CD4-positive, alpha-beta T cell treated with Interleukin-6 at 100 ng/mL for 8 hours (primary cell): ENCODE measurements around the gene MYO15A.

Source experiments
- DNase-seq: peaks from one replicate; pipeline ENCODE4 v3.0.0-alpha.2; 2020; ENCODE audit warnings: mixed read lengths, low spot score

Gene MYO15A

DNA sequence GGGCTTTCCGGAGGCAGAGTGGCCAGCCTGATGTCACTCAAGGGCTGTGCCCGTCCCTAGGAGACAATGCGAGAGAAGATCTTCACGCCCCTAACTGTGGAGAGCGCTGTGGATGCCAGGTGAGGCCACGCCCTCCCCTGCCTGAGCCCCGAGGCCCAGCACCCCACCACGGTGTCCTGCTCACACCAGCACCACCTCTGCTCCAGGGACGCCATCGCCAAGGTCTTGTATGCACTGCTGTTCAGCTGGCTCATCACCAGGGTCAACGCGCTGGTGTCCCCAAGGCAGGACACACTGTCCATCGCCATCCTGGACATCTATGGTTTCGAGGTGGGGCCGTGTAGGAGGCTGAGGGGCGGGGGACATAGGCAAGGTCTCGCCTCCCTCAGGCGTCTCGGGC lies 27.8 kb downstream of the MYO15A start:
- no peak for DNase-seq

DNA sequence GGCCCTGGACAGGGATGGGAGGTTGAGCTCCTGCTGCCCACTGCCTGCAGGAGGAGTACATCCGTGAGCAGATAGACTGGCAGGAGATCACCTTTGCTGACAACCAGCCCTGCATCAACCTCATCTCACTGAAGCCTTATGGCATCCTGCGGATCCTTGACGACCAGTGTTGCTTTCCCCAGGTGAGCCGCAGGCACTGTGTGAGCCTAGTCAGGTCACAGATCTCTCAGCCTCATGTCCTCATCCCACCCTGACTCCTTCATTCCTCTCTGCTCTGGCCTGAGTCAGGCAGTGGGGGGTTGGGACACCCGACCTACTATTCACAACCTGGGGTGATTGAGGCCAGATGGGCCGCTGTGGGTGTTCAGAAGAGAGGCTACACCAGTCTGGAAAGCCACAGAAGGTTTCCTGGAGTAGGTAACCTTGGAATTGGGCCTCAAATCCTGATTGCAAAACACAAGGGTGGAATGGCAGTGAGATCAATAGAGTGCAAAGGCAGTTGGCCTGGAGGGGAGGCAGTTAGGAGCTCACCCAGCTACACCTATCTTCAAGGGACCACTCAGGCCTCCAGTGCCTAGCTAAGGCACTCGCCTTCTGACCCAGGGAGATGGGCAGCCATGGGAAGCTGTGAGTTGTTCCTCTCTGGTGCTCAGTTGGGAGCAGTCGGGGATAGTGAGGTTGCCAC lies 29.7 kb downstream of the MYO15A start:
- DNase-seq, result no peak

DNA sequence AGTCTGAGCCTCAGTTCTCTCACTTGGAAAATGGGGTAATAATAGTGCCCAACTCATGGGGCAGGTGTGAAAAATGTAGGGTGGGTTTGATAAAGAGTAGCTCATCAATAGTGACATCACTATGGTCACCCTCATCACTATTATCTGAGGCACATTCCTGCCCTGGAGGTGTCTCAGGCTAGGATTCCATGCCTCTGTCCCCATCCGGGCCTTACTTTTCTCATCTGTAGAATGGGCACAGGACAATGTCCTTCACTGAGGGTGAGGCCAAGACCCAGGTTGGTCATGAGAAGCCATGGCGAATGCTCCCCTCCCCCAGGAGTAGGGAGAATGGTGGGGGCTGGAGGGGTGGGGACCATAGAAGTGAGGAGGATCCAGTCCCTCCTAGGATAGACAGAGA lies 30.5 kb downstream of the MYO15A start:
- DNase-seq, result no peak

DNA sequence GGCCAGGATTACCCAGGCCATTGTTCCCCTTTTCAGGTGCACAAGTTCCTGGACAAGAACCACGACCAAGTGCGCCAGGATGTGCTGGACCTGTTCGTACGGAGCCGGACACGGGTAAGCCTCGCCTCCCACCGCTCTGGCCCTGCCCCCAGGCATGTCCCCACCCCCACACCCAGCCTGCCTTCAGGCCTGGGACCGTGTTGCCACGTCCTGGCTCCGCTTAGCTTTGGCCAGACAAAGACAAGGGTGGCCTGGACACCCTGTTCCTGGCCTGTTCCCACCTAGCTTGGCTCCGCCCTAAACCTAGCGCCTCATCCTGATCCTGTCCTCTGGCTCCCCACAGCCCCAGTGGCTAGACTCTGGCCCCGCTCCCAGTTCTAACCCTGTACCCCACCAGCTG lies 30.9 kb downstream of the MYO15A start:
- DNase-seq, result no peak

DNA sequence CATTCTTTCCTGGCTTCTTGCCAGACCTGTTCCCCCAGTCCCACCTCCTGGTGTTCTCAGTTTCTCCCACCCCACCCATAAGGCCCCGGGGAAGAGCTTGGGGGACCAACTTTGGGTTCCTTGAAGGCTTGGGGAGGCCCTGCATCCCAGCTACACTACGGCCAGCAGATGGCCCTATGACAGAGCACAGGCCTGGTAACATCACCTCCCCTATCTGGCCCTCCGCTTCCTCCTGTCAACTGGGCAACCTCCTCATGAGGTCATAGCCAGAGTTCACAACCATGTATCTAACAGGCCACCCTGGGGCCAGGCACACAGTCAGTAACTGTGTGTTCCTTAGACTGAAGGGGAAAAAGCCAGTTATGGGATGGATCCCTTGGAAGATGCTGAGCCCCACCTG lies 31.4 kb downstream of the MYO15A start:
- DNase-seq, result no peak

DNA sequence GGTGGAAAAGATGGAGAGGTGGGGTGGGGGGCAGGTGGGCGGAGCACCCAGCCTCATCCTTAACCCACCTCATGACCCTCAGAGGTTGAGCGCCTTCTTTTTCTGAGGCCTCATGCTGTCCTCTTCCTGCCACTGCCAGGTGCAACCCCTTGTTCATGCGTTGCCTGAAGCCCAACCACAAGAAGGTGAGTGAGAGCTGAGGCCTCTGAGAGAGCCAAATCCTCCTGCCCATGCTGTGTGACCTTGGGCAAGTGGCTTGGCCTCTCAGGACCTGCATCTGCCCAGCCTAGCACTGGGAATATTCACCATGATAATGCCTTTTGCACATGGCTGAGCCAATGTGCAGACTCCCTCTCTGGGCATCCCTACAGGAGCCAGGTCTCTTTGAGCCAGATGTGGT lies 32.1 kb downstream of the MYO15A start:
- DNase-seq, result no peak

DNA sequence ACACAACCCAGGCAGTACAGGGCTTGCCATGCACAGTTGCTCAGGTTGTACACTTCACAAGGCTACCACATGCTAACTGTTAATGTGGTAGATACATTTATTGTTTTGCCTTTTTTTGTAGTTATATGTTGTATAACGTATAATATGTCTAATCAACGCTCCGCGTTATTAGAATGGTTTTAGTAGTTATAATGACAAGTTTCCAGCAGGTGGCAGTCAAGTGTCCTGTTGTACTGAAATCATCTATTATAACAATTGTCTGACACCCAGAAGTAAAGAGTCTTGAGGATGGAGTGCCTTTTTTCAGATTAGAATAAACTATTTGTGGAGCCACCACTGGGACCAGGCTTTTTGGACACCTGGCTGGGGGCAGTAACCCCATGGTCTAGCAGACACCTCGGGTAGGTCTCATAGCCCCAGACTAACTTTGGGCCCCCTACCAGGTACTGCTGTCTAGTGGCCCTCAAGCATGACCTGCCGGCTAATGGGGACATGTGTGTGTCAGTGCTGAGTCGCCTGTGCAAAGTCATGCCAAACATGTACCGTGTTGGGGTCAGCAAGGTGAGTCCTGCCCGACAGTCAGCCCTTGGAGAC lies 32.8 kb downstream of the MYO15A start:
- DNase-seq, result peak; percentile 49

DNA sequence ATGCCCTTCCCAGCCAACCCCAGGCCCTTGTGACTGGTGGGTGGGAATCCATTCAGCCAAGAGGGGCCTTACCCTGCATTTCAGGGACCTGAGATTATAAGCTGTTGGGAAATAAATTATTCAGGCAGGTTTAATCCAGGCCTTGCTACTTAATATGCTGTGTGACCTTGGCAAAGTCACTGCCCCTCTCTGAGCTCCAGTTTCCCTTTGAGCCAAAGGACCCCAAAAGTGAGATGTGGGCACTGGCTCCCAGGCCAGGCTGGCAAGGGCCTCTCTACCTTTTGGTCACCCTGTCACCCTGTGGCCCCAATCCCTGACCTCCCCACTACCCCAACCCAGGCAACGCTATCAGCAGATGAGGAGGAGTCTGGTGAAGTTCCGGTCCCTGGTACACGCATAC lies 33.9 kb downstream of the MYO15A start:
- no peak for DNase-seq

DNA sequence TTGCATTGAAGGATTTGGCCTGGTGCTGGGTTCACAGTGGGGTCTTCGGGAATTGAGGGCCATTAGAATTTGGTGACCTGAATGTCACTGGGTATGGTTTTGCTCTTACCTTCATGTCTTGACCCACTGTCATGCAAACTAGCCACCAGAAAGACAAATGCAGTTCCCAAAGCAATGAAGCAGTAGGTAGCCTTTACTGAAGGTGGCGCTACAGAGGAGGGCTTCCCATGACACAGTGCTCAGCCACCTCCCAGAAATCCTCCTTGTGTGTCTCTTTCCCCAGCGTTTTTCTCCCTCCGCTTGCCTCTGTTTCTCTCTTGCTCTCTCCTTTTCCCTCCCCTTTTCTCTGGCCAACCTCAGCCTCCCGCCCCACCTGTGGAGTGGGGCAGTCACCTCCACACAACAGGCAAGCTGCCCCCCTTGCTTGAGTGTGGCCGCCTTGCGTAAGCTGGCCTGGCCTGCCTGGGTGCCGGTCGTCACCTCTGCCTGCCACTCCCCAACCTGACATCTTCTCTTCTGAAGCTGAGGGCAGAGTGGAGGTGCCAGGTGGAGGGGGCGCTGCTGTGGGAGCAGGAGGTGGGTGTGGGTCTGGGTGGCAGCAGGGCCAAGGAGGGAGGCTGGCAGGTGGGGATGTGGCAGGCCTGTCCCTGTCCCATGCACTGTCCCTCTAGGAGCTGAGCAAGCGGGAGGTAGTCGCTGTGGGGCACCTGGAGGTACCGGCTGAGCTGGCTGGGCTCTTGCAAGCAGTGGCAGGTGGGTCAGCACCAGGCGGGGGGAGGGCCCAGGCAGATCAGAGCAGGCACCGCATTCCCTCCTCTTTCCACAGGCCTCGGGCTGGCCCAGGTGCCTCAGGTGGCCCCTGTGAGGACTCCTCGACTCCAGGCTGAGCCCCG lies 34.7 kb downstream of the MYO15A start:
- DNase-seq, result no peak

DNA sequence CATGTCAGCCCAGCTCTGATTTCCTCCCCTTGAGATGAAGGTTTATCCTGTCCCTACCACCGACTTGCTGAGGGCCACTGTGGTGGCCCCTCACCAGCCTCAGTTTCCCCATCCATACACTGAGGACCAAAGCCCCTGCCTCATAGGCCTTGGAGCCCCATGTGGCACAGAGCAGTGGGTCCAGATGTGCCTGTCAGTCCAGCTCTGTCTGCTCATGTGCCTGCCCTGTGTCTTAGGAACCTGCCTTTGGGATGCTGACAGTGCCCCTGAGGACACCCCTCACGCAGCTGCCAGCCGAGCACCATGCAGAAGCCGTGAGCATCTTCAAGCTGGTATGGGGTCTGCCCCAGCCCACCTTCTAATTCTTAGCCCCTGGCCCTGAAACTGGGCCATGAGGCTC lies 35.7 kb downstream of the MYO15A start:
- no peak for DNase-seq

DNA sequence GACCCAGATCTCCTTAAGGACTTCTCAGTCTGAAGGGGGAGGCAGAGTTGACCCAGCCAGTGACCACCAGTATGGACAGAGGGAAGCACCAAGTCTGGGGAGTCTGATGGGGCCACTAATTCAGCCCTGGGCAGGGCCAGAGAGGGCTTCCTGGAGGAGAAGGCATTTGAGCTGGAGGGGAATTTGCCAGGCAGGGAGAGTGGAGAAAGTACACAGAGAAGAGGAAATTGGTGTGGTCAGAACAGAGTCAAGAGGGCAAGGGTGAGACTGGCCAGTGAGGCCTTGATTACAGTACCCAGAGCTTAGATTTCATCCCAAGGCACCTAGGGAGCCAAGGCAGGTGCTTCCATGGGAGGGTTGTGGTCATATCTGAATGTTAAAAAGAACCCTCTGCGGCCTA lies 36.3 kb downstream of the MYO15A start:
- DNase-seq, result no peak

DNA sequence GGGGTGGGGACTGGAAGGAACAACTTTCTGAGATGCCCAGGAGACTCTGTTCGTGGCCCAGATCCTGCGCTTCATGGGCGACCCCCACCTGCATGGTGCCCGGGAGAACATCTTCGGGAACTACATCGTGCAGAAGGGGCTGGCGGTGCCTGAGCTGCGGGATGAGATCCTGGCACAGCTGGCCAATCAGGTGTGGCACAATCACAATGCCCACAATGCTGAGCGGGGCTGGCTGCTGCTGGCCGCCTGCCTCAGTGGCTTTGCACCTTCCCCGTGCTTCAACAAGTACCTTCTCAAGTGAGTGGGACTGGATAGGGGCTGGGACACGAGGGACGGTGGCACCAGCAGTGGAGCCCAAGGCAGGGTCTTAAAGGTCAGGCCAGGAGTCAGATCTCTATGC lies 37.3 kb downstream of the MYO15A start:
- DNase-seq, result no peak

DNA sequence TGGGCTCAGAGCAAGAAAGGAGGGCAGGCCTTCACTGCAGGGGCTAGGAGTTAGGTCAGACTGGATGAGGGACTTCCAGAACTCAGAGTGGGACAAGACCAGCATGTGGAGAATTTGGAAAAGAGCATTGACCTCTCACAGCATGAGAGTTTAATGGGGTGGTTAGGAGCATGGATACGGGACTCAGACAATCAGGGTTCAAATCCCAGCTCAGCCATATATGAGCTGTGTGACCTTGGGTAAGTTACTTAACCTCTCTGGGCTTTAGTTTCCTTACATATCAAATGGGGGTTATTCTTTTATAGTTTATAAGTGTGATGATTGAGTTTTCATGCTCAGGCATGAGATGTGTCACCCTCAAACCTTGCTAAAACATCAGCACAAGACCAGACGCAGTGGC lies 37.7 kb downstream of the MYO15A start:
- no peak for DNase-seq

DNA sequence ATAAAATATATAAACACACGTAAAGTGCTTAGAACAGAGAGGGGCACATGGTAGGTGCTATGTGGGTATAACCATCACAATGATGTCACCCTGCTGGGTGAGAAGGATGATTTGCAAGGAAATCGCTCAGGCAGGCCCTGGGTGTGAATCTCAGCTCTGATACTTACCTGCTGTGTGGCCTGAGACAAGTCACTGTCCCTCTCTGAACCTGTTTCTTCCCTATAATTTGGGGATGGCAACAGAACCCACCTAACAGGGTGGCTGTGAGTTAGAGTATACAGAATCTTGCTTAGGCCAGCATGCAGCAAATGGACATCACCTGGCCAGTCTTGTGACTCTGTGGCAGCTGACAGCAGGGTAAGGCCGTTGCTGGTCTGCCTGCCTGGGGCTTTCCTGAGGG lies 38.4 kb downstream of the MYO15A start:
- DNase-seq, result no peak

DNA sequence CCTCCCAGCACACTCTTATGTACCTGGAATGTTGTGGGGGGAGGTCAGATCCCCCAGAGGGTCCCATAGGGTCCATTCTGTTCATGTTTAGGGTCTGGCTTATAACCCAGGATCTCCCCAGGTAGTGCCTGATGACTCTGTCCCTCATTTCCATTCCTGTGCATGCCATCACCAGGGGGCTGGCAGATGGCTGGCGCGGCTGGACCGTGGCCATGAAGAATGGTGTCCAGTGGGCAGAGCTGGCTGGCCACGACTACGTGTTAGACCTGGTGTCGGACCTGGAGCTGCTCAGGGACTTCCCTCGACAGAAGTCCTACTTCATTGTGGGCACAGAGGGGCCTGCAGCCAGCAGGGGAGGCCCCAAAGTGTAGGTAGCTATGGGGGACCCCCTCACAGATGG lies 40.0 kb downstream of the MYO15A start:
- DNase-seq, result no peak

DNA sequence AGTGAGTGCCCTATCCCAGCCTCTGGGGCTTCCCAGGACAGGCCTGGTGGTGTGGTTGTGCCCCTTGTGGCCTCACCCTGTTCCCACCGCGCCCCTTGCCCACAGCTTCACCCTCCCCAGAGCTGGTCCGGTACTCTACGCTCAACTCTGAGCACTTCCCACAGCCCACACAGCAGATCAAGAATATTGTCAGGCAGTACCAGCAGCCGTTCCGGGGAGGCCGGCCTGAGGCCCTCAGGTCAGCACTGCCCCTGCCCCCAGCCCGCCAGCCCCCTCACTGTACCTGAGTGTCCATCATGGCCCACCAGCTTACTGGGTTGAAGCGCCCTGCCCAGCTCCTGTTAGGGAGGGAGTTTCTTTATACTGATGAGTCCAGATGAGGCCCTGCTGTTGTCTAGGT lies 42.7 kb downstream of the MYO15A start:
- DNase-seq, result no peak

DNA sequence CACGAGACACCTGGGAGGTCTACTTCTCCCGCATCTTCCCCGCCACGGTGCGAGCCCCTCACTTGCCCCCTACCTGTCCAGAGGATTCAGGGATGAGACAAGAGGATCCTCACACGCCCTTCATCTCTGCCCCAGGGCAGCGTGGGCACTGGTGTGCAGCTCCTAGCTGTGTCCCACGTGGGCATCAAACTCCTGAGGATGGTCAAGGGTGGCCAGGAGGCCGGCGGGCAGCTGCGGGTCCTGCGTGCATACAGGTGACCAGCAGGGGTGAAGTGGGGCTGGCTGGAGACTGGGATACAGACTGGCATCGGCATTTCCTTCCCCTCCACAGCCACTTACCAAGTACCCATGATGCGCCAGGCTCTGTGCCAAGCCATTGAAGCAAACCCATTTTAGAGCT lies 46.6 kb downstream of the MYO15A start:
- no peak for DNase-seq

DNA sequence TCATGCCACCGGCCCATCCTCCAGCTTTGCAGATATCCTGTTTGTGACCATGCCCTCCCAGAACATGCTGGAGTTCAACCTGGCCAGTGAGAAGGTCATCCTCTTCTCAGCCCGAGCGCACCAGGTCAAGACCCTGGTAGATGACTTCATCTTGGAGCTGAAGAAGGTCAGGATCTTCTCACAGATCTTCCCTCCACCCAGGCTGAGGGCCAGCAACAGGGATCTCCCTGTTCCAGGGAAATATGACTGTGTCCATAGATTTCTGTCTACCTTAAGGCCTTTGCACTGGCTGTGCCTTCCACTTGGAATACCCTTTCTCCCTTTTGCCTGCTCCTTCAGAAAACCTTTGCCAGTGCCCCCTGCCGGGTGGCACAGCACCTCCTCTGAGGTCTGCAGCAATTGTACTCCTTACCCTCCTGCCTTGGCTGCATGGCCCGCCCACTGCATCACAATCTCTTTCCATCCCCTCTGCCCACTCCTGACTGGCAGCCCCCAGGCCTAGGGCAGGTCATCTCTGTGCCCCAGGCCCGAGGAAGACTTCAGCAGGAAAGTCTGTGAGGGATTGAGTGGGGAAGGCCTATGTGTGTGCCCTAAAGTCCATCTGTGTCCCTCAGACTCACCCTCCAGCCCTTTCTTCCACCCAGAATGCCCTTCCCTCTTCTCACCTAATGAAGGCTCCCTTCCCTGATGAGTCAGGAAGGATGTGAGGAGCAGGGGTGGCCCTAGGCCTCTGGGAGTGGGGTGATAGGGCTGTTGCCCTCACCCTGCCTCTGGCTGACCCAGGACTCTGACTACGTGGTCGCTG lies 47.8 kb downstream of the MYO15A start:
- no peak for DNase-seq

DNA sequence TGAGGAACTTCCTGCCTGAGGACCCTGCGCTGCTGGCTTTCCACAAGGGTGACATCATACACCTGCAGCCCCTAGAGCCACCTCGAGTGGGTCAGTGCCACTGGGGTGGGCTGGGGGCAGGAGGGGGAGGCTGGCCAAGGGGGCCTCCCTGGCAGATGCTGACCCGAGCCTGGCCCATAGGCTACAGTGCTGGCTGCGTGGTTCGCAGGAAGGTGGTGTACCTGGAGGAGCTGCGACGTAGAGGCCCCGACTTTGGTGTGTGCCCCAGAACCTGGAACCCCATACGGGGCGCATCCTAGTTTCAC lies 48.4 kb downstream of the MYO15A start:
- DNase-seq, result no peak

DNA sequence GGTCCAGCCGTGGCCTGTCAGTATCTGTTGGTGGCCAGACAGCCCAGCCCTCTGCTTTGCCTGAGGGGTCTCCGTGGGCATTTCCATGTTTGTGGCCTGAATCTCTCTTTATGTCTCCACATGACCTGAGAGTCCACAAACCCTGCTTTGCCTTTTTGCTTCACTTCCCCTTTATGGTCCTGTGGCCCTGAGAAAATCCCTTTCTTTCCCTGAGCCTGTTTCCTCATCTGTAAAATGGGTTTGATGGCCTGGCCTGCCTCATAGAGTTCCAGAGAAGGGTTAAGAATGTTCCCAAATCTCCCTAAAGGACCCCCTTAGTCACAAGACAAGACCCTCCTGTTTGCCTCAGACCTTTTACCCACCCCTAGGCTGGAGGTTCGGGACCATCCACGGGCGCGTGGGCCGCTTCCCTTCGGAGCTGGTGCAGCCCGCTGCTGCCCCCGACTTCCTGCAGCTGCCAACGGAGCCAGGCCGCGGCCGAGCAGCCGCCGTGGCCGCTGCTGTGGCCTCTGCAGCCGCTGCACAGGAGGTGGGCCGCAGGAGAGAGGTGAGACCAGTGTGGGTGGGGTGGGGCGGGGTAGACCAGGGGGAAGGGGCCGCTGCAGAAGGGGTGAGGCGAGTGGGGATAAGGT lies 48.9 kb downstream of the MYO15A start:
- DNase-seq, result no peak

DNA sequence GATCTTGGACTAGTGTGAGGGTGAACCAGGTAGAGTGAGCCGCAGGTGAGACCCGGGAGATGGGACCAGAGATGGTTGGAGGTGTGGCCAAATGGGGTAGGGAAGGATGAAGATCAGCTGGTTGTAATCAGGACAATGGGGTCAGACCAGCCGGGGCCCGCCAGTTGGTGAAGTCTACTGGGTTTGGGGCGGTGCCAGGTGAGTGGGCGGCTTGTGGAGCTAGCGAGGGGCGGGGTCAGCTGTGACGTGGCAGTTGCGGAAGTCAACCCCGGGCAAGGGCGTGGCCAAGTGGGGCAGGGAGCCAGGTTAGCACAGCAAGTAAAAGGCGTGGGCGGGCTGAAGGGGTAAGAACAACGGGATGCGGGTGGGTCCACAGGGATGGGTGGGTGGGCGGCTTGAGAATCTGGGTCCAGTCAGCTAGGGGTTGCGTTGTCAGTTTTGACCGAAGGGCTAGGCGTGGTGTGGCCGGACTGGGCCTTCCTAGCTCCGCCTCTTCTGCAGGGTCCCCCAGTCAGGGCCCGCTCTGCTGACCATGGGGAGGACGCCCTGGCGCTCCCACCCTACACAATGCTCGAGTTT lies 49.6 kb downstream of the MYO15A start:
- peak; percentile 93 for DNase-seq
